Endothelial cell of umbilical vein (primary cell): Measurements from ENCODE around the gene GIMAP8. TPM values are rescaled to one million over a fixed set of nuclear protein-coding genes. Genes with fewer than 3 reads are reported as not detected.
"Not testable (repeated sequence)": the region's sequence is repeated elsewhere in the genome, so short reads cannot be mapped to it uniquely, and the experiment has no call there.

Source experiments
- BruUV-seq: library from RNA; stranded (reverse); fragments of 400-500 nt; replicated peaks from 2 replicates; lab custom pipeline; 2021; lab: Mats Ljungman, UMichigan
- CTCF ChIA-PET: fragments of 300-600, 350-600 bp; sonication (Branson Sonifier 250); formaldehyde crosslinking; loops from one replicate; lab custom pipeline; 2021; ENCODE audit warnings: antibody characterized with exemption, inconsistent platforms; lab: Charles Lee
- POLR2A ChIA-PET: fragments of 300-600, 350-600 bp; sonication (Branson Sonifier 250); formaldehyde crosslinking; loops from one replicate; lab custom pipeline; 2021; ENCODE audit warnings: antibody characterized with exemption, inconsistent platforms; lab: Charles Lee
- DNase-seq: peaks from one replicate; pipeline ENCODE4 v3.0.0-alpha.2; 2011; ENCODE audit warnings: low read depth, low spot score
- FAIRE-seq: peaks from 2 replicates; lab custom pipeline; 2011; peaks lifted over from hg19 to GRCh38; lab: Jason Lieb, UNC
- H2AFZ ChIP-seq: 2 replicates; pipeline ENCODE4 v1.6.0; 2012; ENCODE audit warnings: low read depth, low read length, control low read depth, inconsistent platforms
- H3K27ac ChIP-seq: 2 replicates; pipeline ENCODE4 v1.5.1; 2011; ENCODE audit warnings: low read depth, mild to moderate bottlenecking, control low read depth, low read length, moderate library complexity; ENCODE audit not compliant: insufficient read depth
- H3K27me3 ChIP-seq, 2 experiments: 2 replicates each; pipeline versions ENCODE4 v1.6.0 to v1.6.1; 2011; ENCODE audit warnings: low read length in 2 of 2, mixed read lengths in 1 of 2; ENCODE audit not compliant: control insufficient read depth in 2 of 2, insufficient read depth in 2 of 2
- H3K36me3 ChIP-seq, 2 experiments: 2 replicates in 1 of 2; 3 replicates in 1 of 2; pipeline ENCODE4 v1.5.1; 2011; ENCODE audit warnings: low read length in 2 of 2, mild to moderate bottlenecking in 1 of 2, moderate library complexity in 1 of 2; ENCODE audit not compliant: control insufficient read depth in 2 of 2, insufficient read depth in 2 of 2; ENCODE audit errors: extremely low read depth in 1 of 2
- H3K4me1 ChIP-seq: 3 replicates; pipeline ENCODE4 v1.5.1; 2011; ENCODE audit warnings: mild to moderate bottlenecking, low read length; ENCODE audit not compliant: control insufficient read depth, insufficient read depth; ENCODE audit errors: extremely low read depth
- H3K4me2 ChIP-seq: 2 replicates; pipeline ENCODE4 v1.6.1; 2011; ENCODE audit warnings: low read length, control low read depth, mixed read lengths; ENCODE audit not compliant: insufficient read depth
- H3K4me3 ChIP-seq, 3 experiments: fragments of 200-600 bp in 1 of 3; sonication (generic), shearing (Covaris generic) in 1 of 3; replicated peaks in 1 of 3; 2 replicates each; pipeline ENCODE4 v1.5.1; 2011 to 2016; ENCODE audit warnings: control low read depth in 3 of 3, low read length in 3 of 3, mild to moderate bottlenecking in 2 of 3, inconsistent platforms in 1 of 3, low read depth in 1 of 3, moderate library complexity in 1 of 3; ENCODE audit not compliant: insufficient read depth in 1 of 3
- H3K79me2 ChIP-seq: 2 replicates; pipeline ENCODE4 v1.6.0; 2012; ENCODE audit warnings: low read length, inconsistent platforms; ENCODE audit not compliant: control insufficient read depth, insufficient read depth
- H3K9ac ChIP-seq: replicated peaks from 2 replicates; pipeline ENCODE3; 2011; ENCODE audit warnings: low read length, control low read depth; ENCODE audit not compliant: insufficient read depth; ENCODE audit errors: extremely low read depth
- H3K9me1 ChIP-seq: replicated peaks from 3 replicates; pipeline ENCODE4 v1.6.0; 2011; ENCODE audit warnings: mild to moderate bottlenecking, low read length; ENCODE audit not compliant: control insufficient read depth, insufficient read depth; ENCODE audit errors: extremely low read depth
- H3K9me3 ChIP-seq: replicated peaks from 2 replicates; pipeline ENCODE4 v1.5.1; 2012; ENCODE audit warnings: low read length, inconsistent platforms; ENCODE audit not compliant: control insufficient read depth, insufficient read depth
- H4K20me1 ChIP-seq: replicated peaks from 2 replicates; pipeline ENCODE3; 2011; ENCODE audit warnings: mild to moderate bottlenecking, low read length; ENCODE audit not compliant: control insufficient read depth, insufficient read depth; ENCODE audit errors: extremely low read depth
- CTCF ChIP-seq, 2 donors: IDR thresholded peaks; 1 replicate in 1 of 2; 2 replicates in 1 of 2; pipeline ENCODE4 v1.5.1; 2011; ENCODE audit warnings: low read length in 2 of 2, mild to moderate bottlenecking in 2 of 2, moderate library complexity in 2 of 2, control low read depth in 1 of 2, inconsistent platforms in 1 of 2, low read depth in 1 of 2; ENCODE audit not compliant: insufficient read depth in 1 of 2; ENCODE audit errors: extremely low read depth in 1 of 2
- EZH2 ChIP-seq: IDR thresholded peaks from 2 replicates; pipeline ENCODE4 v1.6.1; 2012; ENCODE audit warnings: borderline replicate concordance, low read depth, mild to moderate bottlenecking, moderate library complexity, low read length, inconsistent platforms; ENCODE audit not compliant: severe bottlenecking
- FOS ChIP-seq: IDR thresholded peaks from 2 replicates; pipeline ENCODE4 v1.6.1; 2011; ENCODE audit warnings: mild to moderate bottlenecking, low read length, moderate library complexity, borderline replicate concordance; ENCODE audit not compliant: insufficient read depth
- GATA2 ChIP-seq: IDR thresholded peaks from 2 replicates; pipeline ENCODE4 v1.7.0; 2011; ENCODE audit warnings: low read depth, mild to moderate bottlenecking, moderate library complexity, mixed read lengths, low read length; ENCODE audit not compliant: insufficient read length, insufficient read depth
- JUN ChIP-seq: IDR thresholded peaks from 2 replicates; pipeline ENCODE4 v1.6.1; 2011; ENCODE audit warnings: borderline replicate concordance, low read depth; ENCODE audit not compliant: insufficient read length, insufficient read depth
- MAX ChIP-seq: IDR thresholded peaks from 2 replicates; pipeline ENCODE4 v1.6.1; 2011; ENCODE audit not compliant: insufficient read depth, insufficient read length
- MYC ChIP-seq: IDR thresholded peaks from one replicate; pipeline ENCODE4 v1.6.1; 2011; ENCODE audit warnings: mild to moderate bottlenecking, low read depth, low read length
- POLR2A ChIP-seq: IDR thresholded peaks from 2 replicates; pipeline ENCODE4 v1.6.1; 2012; ENCODE audit warnings: low read depth, mild to moderate bottlenecking, control low read depth, low read length
- POLR2AphosphoS5 ChIP-seq: IDR thresholded peaks from 2 replicates; pipeline ENCODE4 v1.6.1; 2012; ENCODE audit warnings: low read depth, mild to moderate bottlenecking, control low read depth, low read length, moderate library complexity; ENCODE audit not compliant: insufficient read depth
- dilution Hi-C: fragments of 300-500 bp; cut with MboI; formaldehyde crosslinking; loops from one replicate; pipeline ENCODE4 v1.15.0; 2019; ENCODE audit warnings: low sequenced_read_pairs; ENCODE audit not compliant: extremely low pct_ligation_motif_present
- intact Hi-C: fragments of 100-400 bp; cut with micrococcal nuclease; formaldehyde crosslinking; loops from one replicate; pipeline ENCODE4 v1.10.0; 2022
- polyA plus RNA-seq, 4 experiments: library from polyadenylated mRNA; depleted of rRNA in 3 of 4; stranded (reverse) in 3 of 4; unstranded in 1 of 4; fragments of >200 nt; gene quantifications; 2 replicates each; pipeline versions ENCODE4 v1.2.1 to v1.2.3, GENCODE V29; 2011 to 2012; ENCODE audit warnings: missing spikeins in 1 of 4
- total RNA-seq: library from RNA; stranded (reverse); gene quantifications from 2 replicates; pipeline ENCODE4 v1.2.3, GENCODE V29; 2021

GIMAP8 gene
- total and polyA plus RNA-seq, 2 donors (not counting 3 experiments of a cell fraction or from before 2014, with no cell fraction given), result 32.2 to 71.8 TPM

- Histone ChIP-seq H3K4me3 (no peak overlapping the region), H2AFZ (no peak overlapping the region), H3K36me3 (no peaks in the 10 kb centered on the region), H3K9me3 (no peaks in the 10 kb centered on the region), H3K79me2 (no peaks in the 10 kb centered on the region), H3K4me2 (no peak overlapping the region), H3K27ac (no peak overlapping the region), H3K9me1 (no peaks in the 10 kb centered on the region), H3K9ac (no peak overlapping the region), H3K4me1 (peaks cover 4% of the 10 kb centered on the region), H4K20me1 (no peaks in the 10 kb centered on the region), H3K27me3 (no peaks in the 10 kb centered on the region)
- FAIRE-seq (no peak), DNase-seq (no peak)
- ChIA-PET CTCF (no interaction called here), POLR2A (no interaction called here)
- dilution Hi-C loops, result no loop called here
- no TSS peak for BruUV-seq
- intact Hi-C loops, result no loop called here
- no peak for TF ChIP-seq MAX
- TF ChIP-seq CTCF (IDR thresholded peaks at IDR 0.05; ENCODE audit: extremely low read depth in 1 of 2, insufficient read depth in 1 of 2, low read depth in 1 of 2, low read length in 2 of 2), result no peak
- TF ChIP-seq POLR2A, result no peak
- TF ChIP-seq GATA2, result no peak
- TF ChIP-seq EZH2, result no peak
- TF ChIP-seq POLR2AphosphoS5, result no peak
- TF ChIP-seq FOS, result no peak
- no peak for TF ChIP-seq MYC
- TF ChIP-seq JUN, result no peak
Observed at GRCh38 chr7:150489782-150490181, 39.4 kb downstream of the GIMAP8 start.

GRCh38 chr7:150493442-150493841 is 43.0 kb downstream of the GIMAP8 start:
- H3K79me2 ChIP-seq, H4K20me1 ChIP-seq, H3K4me1 ChIP-seq, H3K27me3 ChIP-seq, H3K4me3 ChIP-seq, H3K9me1 ChIP-seq, POLR2A ChIA-PET, H3K27ac ChIP-seq, H3K9ac ChIP-seq, BruUV-seq, intact Hi-C loops, H3K36me3 ChIP-seq, H3K4me2 ChIP-seq, dilution Hi-C loops, H3K9me3 ChIP-seq, FAIRE-seq, DNase-seq, H2AFZ ChIP-seq, CTCF ChIA-PET: not testable (repeated sequence)
